SU-DHL-6 (cell line): ENCODE data around the gene HLA-DQA2.

ENCODE experiments used
- H2AFZ ChIP-seq: fragments of 200-600 bp; sonication (generic); 2 replicates; pipeline ENCODE4 v1.6.1; 2014; ENCODE audit warnings: low read depth, mild to moderate bottlenecking, moderate library complexity, mixed read lengths, antibody characterized with exemption, low read length; ENCODE audit not compliant: severe bottlenecking
- H3F3A ChIP-seq: fragments of 200-600 bp; shearing (Covaris generic); 2 replicates; pipeline ENCODE4 v1.6.0; 2016; ENCODE audit warnings: antibody characterized with exemption, mild to moderate bottlenecking; ENCODE audit not compliant: insufficient read depth
- H3K27ac ChIP-seq: fragments of 200-600 bp; sonication (generic); 2 replicates; pipeline ENCODE4 v1.5.1; 2016; ENCODE audit warnings: low read depth, mild to moderate bottlenecking, low read length, moderate library complexity, mixed read lengths
- H3K27me3 ChIP-seq: fragments of 200-600 bp; sonication (generic), shearing (Covaris generic); 2 replicates; pipeline ENCODE4 v1.6.0; 2014; ENCODE audit warnings: mild to moderate bottlenecking, low read length
- H3K36me3 ChIP-seq: fragments of 200-600 bp; sonication (generic); 2 replicates; pipeline ENCODE4 v1.6.1; 2014; ENCODE audit warnings: mild to moderate bottlenecking, low read length, mixed read lengths
- H3K4me2 ChIP-seq: fragments of 300-600, 200-600 bp; shearing (Covaris generic), sonication (generic); 2 replicates; pipeline ENCODE4 v1.6.0; 2014; ENCODE audit warnings: low read length, low read depth, mild to moderate bottlenecking; ENCODE audit not compliant: poor library complexity, severe bottlenecking
- H3K4me3 ChIP-seq: fragments of 200-600 bp; sonication (generic); 2 replicates; pipeline ENCODE4 v1.5.1; 2014; ENCODE audit warnings: antibody characterized with exemption, low read length, mild to moderate bottlenecking, mixed read lengths; ENCODE audit not compliant: insufficient read depth, poor library complexity, severe bottlenecking
- H3K79me2 ChIP-seq: fragments of 200-600 bp; sonication (generic); 2 replicates; pipeline ENCODE4 v1.6.1; 2014; ENCODE audit warnings: mild to moderate bottlenecking, low read length, moderate library complexity; ENCODE audit not compliant: insufficient read depth
- H3K9ac ChIP-seq: fragments of 200-600 bp; sonication (generic); 2 replicates; pipeline ENCODE4 v1.7.0; 2014; ENCODE audit warnings: mild to moderate bottlenecking, low read length
- H3K9me2 ChIP-seq: fragments of 200-600 bp; sonication (generic); replicated peaks from 2 replicates; pipeline ENCODE4 v1.6.1; 2014; ENCODE audit warnings: low read length; ENCODE audit not compliant: insufficient read depth
- H3K9me3 ChIP-seq: fragments of 200-600 bp; sonication (generic); 2 replicates; pipeline ENCODE4 v1.6.1; 2014; ENCODE audit warnings: low read length, mixed read lengths; ENCODE audit not compliant: insufficient read depth
- H4K20me1 ChIP-seq: fragments of 200-600 bp; sonication (generic); 2 replicates; pipeline ENCODE4 v1.6.1; 2014; ENCODE audit warnings: low read depth, mild to moderate bottlenecking, antibody characterized with exemption, low read length, moderate library complexity, mixed read lengths
- EZH2phosphoT487 ChIP-seq: fragments of 200-600 bp; sonication (generic), shearing (Covaris generic); conservative IDR thresholded peaks from 2 replicates; pipeline ENCODE4 v1.6.1; 2018; ENCODE audit warnings: mild to moderate bottlenecking, antibody characterized with exemption, low read length, moderate library complexity, mixed read lengths
- TF ChIP-seq, protein P1 (sequence below): fragments of 200-600 bp; sonication (generic); IDR thresholded peaks from one replicate; pipeline ENCODE4 v1.5.1; 2017; ENCODE audit warnings: antibody characterized with exemption, mild to moderate bottlenecking, low read length, moderate library complexity; ENCODE audit not compliant: insufficient read depth, poor library complexity, severe bottlenecking

The HLA-DQA2 gene

DNA sequence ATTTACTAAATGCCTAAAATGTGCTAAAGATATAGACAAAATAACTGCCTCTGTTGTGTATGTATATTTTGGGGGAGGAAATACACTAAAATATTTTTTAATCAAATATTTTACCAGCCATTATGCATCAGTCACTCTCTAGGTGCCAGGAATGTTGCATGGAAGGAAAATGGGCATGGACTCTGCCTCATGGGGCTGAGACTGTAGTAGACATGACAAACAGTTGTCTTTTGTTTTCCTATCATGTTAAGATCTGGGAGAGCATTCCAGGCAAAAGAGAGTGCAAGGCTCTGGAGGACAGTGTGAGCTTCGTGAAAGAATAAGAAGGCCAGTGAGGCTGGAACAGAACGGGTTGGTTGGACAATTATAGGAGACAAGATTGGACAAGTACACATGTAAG lies 49.1 kb downstream of the HLA-DQA2 start:
- H3K4me2 ChIP-seq: no peak overlapping the region
- H2AFZ ChIP-seq: no peak overlapping the region
- no peak overlapping the region for H3K9ac ChIP-seq
- no peak overlapping the region for H3K27ac ChIP-seq
- H3K36me3 ChIP-seq: no peaks in the 10 kb centered on the region
- no peaks in the 10 kb centered on the region for H3K79me2 ChIP-seq
- no peaks in the 10 kb centered on the region for H3F3A ChIP-seq
- no peaks in the 10 kb centered on the region for H4K20me1 ChIP-seq
- no peaks in the 10 kb centered on the region for H3K9me2 ChIP-seq
- H3K9me3 ChIP-seq: no peaks in the 10 kb centered on the region
- H3K27me3 ChIP-seq: no peaks in the 10 kb centered on the region
- TF ChIP-seq, protein P1, sequence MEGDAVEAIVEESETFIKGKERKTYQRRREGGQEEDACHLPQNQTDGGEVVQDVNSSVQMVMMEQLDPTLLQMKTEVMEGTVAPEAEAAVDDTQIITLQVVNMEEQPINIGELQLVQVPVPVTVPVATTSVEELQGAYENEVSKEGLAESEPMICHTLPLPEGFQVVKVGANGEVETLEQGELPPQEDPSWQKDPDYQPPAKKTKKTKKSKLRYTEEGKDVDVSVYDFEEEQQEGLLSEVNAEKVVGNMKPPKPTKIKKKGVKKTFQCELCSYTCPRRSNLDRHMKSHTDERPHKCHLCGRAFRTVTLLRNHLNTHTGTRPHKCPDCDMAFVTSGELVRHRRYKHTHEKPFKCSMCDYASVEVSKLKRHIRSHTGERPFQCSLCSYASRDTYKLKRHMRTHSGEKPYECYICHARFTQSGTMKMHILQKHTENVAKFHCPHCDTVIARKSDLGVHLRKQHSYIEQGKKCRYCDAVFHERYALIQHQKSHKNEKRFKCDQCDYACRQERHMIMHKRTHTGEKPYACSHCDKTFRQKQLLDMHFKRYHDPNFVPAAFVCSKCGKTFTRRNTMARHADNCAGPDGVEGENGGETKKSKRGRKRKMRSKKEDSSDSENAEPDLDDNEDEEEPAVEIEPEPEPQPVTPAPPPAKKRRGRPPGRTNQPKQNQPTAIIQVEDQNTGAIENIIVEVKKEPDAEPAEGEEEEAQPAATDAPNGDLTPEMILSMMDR: no peak
- TF ChIP-seq EZH2phosphoT487: no peak
- H3K4me3 ChIP-seq: no peak overlapping the region

DNA sequence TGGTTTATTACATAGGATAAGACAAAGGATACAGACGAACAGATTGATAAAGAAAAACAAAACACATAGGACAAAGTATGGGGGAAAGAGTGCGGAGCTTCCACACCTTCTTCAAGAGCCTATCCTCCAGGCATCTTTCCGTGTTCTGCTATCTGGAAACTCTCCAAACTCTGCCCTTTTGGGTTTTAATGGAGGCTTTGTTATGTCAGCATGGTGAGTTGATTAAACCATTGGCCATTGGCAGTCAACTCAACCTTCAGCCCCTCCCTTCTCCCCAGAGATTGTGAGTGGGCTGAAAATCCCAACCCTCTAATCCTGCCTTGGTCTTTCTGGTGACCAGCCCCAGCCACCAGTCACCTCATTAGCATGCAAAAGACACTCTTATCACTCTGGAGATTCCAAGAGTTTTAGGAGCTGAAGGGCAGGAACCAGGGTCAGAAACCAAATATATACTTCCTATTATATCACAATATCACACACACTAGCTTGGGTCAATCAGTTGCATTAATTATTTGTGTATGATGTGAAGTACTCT lies 51.8 kb downstream of the HLA-DQA2 start:
- Histone ChIP-seq H3K9me2 (no peaks in the 10 kb centered on the region), H2AFZ (no peak overlapping the region), H3K4me2 (no peak overlapping the region), H3K79me2 (no peaks in the 10 kb centered on the region), H3K27me3 (no peaks in the 10 kb centered on the region), H3K36me3 (no peaks in the 10 kb centered on the region), H3K9me3 (no peaks in the 10 kb centered on the region), H3F3A (no peaks in the 10 kb centered on the region), H4K20me1 (no peaks in the 10 kb centered on the region), H3K9ac (no peak overlapping the region), H3K27ac (no peak overlapping the region), H3K4me3 (no peak overlapping the region)
- TF ChIP-seq EZH2phosphoT487: no peak
- TF ChIP-seq, protein P1: no peak

DNA sequence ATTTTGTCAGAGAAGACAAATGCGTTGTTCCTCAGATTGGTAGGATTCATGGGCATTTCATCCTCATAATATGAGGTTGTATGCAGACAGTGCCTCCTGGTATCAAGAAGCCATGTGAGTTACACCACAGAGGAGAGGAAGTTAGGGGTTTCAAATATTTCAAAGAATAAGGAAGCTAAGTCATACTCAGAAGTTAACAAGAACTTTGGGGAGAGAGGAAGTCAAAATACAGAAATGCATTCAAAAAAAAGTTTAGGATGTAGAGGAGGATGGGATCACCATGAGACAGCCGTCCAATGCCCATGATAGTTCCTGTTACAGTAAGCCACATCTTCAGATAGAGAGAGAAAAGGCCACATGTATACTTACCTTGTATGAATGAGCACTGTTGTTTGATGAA lies 53.3 kb downstream of the HLA-DQA2 start:
- Histone ChIP-seq H3K36me3 (no peaks in the 10 kb centered on the region), H3K27me3 (no peaks in the 10 kb centered on the region), H3K9me2 (no peaks in the 10 kb centered on the region), H3K9me3 (peaks cover 6% of the 10 kb centered on the region; the same call in 1 of the 2 replicates), H3K4me2 (no peak overlapping the region), H3K79me2 (no peaks in the 10 kb centered on the region), H3K4me3 (no peak overlapping the region), H4K20me1 (no peaks in the 10 kb centered on the region), H3K9ac (no peak overlapping the region), H3K27ac (no peak overlapping the region), H3F3A (no peaks in the 10 kb centered on the region), H2AFZ (no peak overlapping the region)
- TF ChIP-seq EZH2phosphoT487: no peak
- TF ChIP-seq, protein P1: no peak
